HepG2 (cell line): ENCODE measurements around the gene ZNF853. TPM values are rescaled to one million over a fixed set of nuclear protein-coding genes. Genes with fewer than 3 reads are reported as not detected.

Experiments used
- CTCF ChIP-seq: sonication (generic); formaldehyde crosslinking; IDR thresholded peaks from 2 replicates; pipeline ENCODE4 v1.5.0; 2020; ENCODE audit warnings: mild to moderate bottlenecking, missing genetic modification reagents, moderate library complexity
- ETV5 ChIP-seq: IDR thresholded peaks from 2 replicates; pipeline ENCODE4 v1.6.1; 2018; ENCODE audit warnings: missing biosample characterization, missing genetic modification reagents, inconsistent platforms, borderline replicate concordance
- FOXK1 ChIP-seq: sonication (generic); formaldehyde crosslinking; IDR thresholded peaks from 2 replicates; pipeline ENCODE4 v1.4.0; 2020; ENCODE audit warnings: low read depth, missing genetic modification reagents, borderline replicate concordance
- IRF1 ChIP-seq: sonication (generic); formaldehyde crosslinking; IDR thresholded peaks from 2 replicates; pipeline ENCODE4 v1.4.0; 2020; ENCODE audit warnings: low read depth, mild to moderate bottlenecking, missing genetic modification reagents
- IRF9 ChIP-seq: sonication (generic); formaldehyde crosslinking; IDR thresholded peaks from 2 replicates; pipeline ENCODE4 v1.8.0; 2022; ENCODE audit warnings: missing genetic modification reagents, mild to moderate bottlenecking, borderline replicate concordance
- NFATC3 ChIP-seq: sonication (generic); formaldehyde crosslinking; IDR thresholded peaks from 2 replicates; pipeline ENCODE4 v1.5.1; 2020; ENCODE audit warnings: mild to moderate bottlenecking, missing genetic modification reagents
- SKIL ChIP-seq: sonication (generic); formaldehyde crosslinking; IDR thresholded peaks from 2 replicates; pipeline ENCODE4 v1.8.0; 2022; ENCODE audit warnings: missing genetic modification reagents, mild to moderate bottlenecking, moderate library complexity, borderline replicate concordance
- THRA ChIP-seq: sonication (generic); formaldehyde crosslinking; IDR thresholded peaks from 2 replicates; pipeline ENCODE4 v1.4.0; 2020; ENCODE audit warnings: missing genetic modification reagents, borderline replicate concordance
- TMF1 ChIP-seq: sonication (generic); formaldehyde crosslinking; IDR thresholded peaks from 2 replicates; pipeline ENCODE4 v1.8.1; 2022; ENCODE audit warnings: low read depth, missing genetic modification reagents
- U2AF1 ChIP-seq: fragments of 200-400 bp; formaldehyde crosslinking; optimal IDR thresholded peaks from 2 replicates; pipeline ENCODE3; 2017; ENCODE audit warnings: mild to moderate bottlenecking, low read depth, low read length
- ZNF770 ChIP-seq: sonication (generic); formaldehyde crosslinking; IDR thresholded peaks from 2 replicates; pipeline ENCODE4 v1.5.0; 2020; ENCODE audit warnings: mild to moderate bottlenecking, missing genetic modification reagents
- polyA plus RNA-seq, 8 experiments: library from polyadenylated mRNA; depleted of rRNA in 3 of 8; stranded (reverse) in 7 of 8; unstranded in 1 of 8; fragments of >200 nt; fragmentation: Illumina TruSeq in 4 of 8; extraction: Trizol in 4 of 8; gene quantifications; 2 replicates each; pipeline versions ENCODE4 v1.2.1 to v1.2.3, GENCODE V29; 2011 to 2016; ENCODE audit warnings: low read depth in 4 of 8, missing spikeins in 1 of 8, mixed read lengths in 1 of 8; ENCODE audit not compliant: insufficient read depth in 1 of 8
- total RNA-seq, 5 experiments: library from RNA; depleted of rRNA; stranded (reverse); fragments of >200 nt; fragmentation: Illumina TruSeq; extraction: Trizol; gene quantifications; 2 replicates each; pipeline ENCODE4 v1.2.3, GENCODE V29; 2016; ENCODE audit warnings: low read depth in 1 of 5

Gene ZNF853
- total and polyA plus RNA-seq, 2 of the 13 experiments (the other 11 are each of a cell fraction or from before 2014, with no cell fraction given), result 2.1 to 6.2 TPM

- TF ChIP-seq CTCF (CRISPR knock-in tag) (peak; percentile 2; the same call in 1 of the 2 replicates), IRF1 (no peak), ETV5 (CRISPR knock-in tag) (peak; percentile 12; the same call in 1 of the 2 replicates), NFATC3 (no peak), FOXK1 (no peak), ZNF770 (CRISPR knock-in tag) (no peak), U2AF1 (no peak), IRF9 (CRISPR knock-in tag) (no peak), TMF1 (CRISPR knock-in tag) (0 out of 2 replicates have a peak, but pooled peaks have one; percentile 12), THRA (CRISPR knock-in tag) (peak; percentile 0; the same call in 1 of the 2 replicates), SKIL (CRISPR knock-in tag) (peak; percentile 56; the same call in 1 of the 2 replicates)
These were observed at the start of gene ZNF853 (continued) for GRCh38 chr7:6614953-6615722.
